Measurements from ENCODE around the gene MTHFR.

The MTHFR gene

GRCh38 chr1:11796036-11796828, 9.5 kb downstream of the MTHFR start:
- no peak for DNase-seq

GRCh38 chr1:11795238-11795890, 10.4 kb downstream of the MTHFR start:
- DNase-seq: no peak

DNA sequence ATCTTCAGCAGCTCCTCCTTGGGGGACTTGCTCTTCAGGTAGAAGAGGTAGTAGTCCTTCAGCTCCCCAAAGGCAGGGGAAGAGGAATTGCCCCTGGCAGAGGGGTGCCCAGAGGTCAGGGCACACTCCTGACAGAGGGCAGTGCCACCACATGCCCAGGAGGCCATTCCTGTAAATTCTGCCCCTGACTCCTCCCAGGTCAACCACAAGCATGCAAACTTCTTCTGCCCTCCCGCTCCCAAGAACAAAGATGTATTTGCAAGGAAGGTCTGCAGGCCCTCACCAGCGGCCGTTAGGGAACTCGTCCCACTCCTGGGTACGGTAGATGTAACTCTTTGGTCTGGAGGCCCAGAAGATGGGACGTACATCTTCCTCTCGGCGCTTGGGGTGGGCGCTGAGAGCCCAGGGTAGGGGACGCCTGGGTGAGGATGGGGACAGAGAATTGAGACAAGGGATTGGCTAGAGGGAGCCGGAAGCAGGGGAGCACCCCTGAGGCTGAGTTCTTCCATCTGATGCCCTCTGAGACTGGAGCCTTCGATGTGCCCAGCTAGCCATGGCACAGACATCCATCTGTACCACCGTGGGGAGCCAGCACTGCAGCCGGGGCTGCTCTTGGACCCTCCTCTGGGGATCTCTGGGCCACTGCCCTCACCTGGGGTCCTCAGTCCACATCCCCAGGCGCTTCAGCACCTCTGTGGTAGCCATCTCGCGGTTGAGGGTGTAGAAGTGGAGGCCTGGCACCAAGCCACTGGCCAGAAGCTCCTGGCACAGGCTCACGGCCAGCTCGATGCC, 11.1 kb downstream of the MTHFR start:
- no peak for DNase-seq

- no peak for DNase-seq
Observed at GRCh38 chr1:11793819-11794218, 11.9 kb downstream of the MTHFR start.

DNA sequence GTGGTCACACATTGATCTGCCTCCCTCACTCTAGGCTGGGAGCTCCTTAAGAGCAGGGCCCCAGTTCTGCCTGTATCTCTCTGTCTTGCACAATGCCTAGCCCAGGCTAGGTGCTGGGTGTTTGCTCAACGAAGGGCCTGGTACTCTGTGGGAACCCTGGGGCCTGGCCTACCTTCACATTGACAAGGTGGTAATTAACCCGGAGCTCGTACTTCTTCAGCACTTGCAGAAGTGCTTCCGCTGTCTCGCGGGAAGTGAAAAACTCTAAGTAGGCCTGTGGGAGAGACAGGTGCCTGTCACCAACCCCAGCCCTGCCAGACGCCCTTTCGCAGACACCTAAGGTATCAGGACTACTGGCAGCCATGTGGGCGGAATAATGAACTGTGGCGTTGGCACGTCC, 13.7 kb downstream of the MTHFR start:
- no peak for DNase-seq

- peak; percentile 90 for DNase-seq
Observed at GRCh38 chr1:11790880-11791715, 14.7 kb downstream of the MTHFR start.

- no peak for DNase-seq
Observed at GRCh38 chr1:11790101-11790879, 15.5 kb downstream of the MTHFR start.

GRCh38 chr1:11789126-11790067, 16.4 kb downstream of the MTHFR start:
- no peak for DNase-seq

- no peak for DNase-seq
Observed at GRCh38 chr1:11788549-11789053, 17.2 kb downstream of the MTHFR start.

DNA sequence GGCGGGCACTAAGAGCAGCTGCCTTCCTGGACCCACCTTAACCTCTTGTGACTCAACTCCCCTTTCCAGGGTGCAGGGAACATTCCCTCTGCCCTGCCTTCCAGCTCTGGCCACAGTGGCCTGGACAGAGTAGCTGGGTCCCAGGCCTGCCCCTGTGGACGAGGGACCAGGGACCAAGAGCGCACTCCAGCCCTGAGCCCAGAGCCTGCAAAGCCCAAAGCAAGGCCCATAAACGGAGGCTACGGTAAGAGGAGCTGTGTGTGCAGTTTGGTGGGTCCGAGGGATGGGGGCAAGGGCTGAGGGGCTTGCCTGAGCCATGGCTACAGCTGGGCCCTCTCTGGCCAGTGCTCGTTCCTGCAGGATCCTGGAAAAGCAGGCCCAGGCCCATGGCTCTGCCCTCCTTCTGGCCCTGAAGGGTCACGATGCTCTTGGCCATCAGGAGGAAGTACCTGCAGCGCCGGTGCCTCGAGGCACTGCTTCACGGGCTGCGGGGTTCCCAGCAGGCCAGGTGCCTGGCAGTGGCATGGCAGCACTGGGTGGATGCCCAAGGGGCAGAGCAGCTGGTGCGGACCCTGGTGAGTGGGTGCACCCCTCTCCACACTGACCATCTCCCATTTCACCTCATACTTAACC, 17.8 kb downstream of the MTHFR start:
- DNase-seq: no peak

DNA sequence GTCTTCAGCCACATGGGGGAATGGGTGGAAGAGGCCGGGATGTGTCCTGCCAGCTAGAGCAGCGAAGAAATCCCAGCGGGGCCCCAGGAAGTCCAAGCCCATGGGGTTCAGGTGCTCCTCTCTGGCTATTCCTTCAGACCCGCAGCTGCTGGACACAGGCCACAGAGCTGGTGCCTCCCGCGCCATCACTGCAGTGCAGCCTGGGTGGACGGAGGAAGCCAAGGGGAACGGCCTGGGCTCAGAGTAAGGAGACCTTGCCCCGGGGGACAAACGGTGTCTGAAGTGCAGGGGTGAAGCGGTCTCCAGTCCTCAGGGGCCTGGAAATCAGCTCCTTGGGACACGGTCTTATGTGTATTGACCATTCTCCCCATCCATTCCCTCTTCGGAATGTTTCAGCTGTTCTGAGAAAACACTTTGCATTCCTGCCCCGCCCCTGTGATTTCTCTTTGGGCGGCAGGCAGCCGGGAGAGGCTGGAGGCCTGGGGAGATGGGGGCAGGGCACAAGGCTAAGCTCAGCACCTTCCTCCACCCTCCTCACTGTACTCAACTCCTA, 18.4 kb downstream of the MTHFR start:
- peak; percentile 63 for DNase-seq

DNA sequence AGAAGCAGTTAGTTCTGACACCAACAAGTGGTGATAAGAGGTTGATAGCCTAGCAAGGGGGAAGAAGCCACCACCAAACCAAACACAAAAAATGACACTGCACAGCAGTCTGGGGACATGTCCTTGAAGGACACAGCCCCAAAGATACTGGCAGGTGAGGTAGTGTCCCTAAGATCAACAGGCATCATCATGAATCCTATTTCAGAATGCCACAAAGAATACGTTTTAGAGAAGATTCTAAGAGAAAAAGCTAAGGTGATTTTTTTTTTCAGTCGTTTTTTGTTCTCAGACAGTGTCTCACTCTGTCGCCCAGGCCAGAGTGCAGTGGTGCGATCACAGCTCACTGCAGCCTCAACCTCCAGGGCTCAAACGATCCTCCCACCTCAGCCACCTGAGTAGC, 19.6 kb downstream of the MTHFR start:
- no peak for DNase-seq

- peak; percentile 64 for DNase-seq
Observed at GRCh38 chr1:11784993-11785769, 20.6 kb downstream of the MTHFR start.

- DNase-seq: no peak
Observed at GRCh38 chr1:11784256-11784992, 21.3 kb downstream of the MTHFR start.

GRCh38 chr1:11783556-11783955, 22.2 kb downstream of the MTHFR start:
- no peak for DNase-seq

DNA sequence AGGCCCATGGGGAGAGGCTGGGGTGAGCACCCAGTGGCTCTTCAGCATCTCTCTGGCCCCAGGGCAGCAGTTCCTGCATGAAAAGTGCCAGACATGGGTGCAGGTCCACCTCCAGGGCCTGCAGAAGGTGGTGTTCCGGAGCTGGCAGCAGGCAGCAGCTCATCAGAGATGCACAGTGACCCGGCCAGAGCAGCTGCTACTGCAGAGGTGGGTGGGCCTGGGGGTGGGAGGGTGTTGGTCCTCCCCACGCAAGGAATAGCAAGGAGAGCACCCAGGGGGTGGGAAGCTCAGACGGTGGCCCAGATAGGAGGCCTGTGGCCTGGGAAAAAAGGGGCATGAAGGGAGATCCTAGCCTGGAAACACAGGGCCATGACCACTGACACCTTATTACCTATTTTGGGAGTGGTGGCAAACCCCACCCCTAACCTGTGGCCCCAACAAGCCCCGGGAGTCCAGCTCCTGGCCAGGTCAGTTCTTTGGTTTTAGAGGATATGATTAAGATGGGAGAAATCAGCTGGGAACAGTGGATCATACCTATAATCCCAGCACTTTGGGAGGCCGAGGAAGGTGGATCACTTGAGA, 23.5 kb downstream of the MTHFR start:
- DNase-seq: no peak

GRCh38 chr1:11781297-11781696, 24.5 kb downstream of the MTHFR start:
- no peak for DNase-seq
